ENCODE data around the gene ABLIM3.
A peak's percentile ranks its signal among the peaks of the same experiment; 100 is the strongest.

Gene ABLIM3

DNA sequence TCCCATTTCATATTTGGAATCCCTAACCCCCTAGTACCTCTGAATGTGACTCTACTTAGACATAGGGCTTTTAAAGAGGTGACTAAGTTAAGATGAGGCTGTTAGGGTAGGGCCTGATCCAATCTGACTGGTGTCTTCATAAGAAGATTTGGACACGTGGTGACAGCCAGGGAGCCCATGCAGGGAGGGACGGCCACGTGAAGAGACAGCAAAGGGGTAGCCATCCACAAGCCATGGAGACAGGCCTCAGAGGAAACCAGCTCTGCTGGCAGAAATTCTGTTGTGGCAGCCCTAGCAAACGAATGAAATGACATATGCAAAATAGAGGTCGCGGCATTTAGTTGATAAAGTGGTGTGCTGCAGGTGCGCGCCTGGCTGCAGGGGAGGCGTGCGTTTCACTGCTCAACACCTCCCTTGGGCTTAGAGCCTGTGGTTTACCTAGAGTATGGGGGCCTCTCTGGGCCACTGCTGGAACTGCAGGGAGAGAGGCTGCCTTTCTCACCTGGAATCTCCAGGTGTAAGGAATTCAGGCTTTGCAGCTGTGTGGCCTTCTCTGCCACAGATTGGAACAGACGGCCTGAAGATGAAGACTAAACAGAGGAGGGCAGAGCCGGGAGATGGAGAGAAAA lies 123.3 kb downstream of the ABLIM3 start:
- H3K4me3 ChIP-seq (ENCODE audit: low read depth, low read length) = no peak overlapping the region
- TF ChIP-seq, protein P1, sequence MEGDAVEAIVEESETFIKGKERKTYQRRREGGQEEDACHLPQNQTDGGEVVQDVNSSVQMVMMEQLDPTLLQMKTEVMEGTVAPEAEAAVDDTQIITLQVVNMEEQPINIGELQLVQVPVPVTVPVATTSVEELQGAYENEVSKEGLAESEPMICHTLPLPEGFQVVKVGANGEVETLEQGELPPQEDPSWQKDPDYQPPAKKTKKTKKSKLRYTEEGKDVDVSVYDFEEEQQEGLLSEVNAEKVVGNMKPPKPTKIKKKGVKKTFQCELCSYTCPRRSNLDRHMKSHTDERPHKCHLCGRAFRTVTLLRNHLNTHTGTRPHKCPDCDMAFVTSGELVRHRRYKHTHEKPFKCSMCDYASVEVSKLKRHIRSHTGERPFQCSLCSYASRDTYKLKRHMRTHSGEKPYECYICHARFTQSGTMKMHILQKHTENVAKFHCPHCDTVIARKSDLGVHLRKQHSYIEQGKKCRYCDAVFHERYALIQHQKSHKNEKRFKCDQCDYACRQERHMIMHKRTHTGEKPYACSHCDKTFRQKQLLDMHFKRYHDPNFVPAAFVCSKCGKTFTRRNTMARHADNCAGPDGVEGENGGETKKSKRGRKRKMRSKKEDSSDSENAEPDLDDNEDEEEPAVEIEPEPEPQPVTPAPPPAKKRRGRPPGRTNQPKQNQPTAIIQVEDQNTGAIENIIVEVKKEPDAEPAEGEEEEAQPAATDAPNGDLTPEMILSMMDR (IDR thresholded peaks at IDR 0.05; ENCODE audit: control insufficient read depth, extremely low read depth, insufficient read depth) = peak; percentile 78
- no peak for DNase-seq (ENCODE audit: low read depth)

DNA sequence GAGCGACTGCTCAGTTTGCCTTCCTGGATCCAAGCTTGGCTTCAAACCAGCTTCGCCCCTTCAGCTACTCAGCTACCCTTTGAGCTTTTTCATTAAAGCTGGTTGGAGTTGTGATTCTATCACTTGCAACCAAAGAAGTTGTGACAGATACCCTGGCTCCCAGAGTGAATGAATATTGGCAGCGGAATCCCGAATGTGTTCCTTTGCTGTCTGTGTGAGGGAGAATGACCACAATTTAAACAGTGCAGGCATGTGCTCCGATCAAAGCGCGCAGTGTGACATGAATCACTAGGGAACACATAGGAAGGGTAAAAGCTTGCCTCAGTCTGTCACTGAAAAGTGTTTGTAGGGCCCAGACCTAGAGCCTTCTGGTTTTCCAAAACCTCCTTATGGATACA lies 123.8 kb downstream of the ABLIM3 start:
- no peak for DNase-seq (ENCODE audit: low read depth)
- no peak overlapping the region for H3K4me3 ChIP-seq (ENCODE audit: low read depth, low read length)
- TF ChIP-seq, protein P1 (IDR thresholded peaks at IDR 0.05; ENCODE audit: control insufficient read depth, extremely low read depth, insufficient read depth) = no peak

DNA sequence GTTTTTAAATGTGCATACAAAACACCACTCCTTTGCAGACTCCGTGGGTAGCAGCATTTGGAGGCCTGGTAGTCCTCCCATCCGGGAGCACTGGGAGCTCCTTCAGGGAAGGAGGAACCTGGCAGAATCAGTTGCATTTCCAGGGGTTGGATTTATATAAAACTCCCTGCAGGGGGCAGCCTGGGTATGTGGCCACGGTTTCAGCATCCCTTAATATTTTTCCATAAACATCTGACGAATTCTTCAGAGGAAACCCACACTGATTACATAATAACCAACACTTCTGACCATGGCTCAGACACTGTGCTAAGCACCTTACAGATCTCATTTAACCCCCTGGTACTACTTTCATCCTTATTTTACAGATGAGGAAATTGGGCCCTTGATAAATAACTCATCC lies 124.3 kb downstream of the ABLIM3 start:
- no peak for DNase-seq (ENCODE audit: low read depth)
- TF ChIP-seq, protein P1 (IDR thresholded peaks at IDR 0.05; ENCODE audit: control insufficient read depth, extremely low read depth, insufficient read depth) = peak; percentile 28; the same call in 1 of the 2 replicates

DNA sequence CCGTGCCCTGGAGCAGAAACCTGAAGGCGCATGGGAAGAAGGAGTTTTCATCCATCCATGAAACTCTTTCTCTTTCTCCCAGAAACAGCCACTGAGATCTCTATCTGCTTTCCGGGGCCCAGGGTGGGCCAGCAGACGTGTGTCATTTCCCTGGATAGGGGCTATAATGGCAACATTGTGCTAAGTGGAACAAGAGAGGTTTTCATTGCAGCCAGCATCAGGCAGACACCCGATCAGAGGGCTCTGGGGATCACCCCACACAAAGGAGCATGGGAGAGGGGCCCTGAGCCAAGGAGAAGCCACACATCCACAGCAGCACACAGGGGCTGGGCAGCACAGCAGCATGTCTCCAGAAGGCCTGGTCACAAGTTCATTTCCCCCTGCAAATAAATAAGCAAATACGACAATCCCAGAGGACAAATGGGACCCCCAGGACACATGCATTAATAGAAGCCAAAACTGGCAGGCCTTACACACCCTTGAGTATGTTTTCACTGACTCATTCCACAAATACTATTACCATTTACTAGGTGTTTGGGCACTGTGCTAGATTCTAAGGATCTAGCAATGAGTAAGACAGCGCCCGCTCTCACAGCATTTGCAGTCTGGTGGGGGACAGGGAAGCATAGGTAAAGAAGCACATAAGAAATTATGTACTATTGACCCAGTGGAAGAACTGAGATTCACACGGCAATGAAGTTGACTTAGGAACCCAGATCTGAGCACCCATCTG lies 126.1 kb downstream of the ABLIM3 start:
- TF ChIP-seq, protein P1 (IDR thresholded peaks at IDR 0.05; ENCODE audit: control insufficient read depth, extremely low read depth, insufficient read depth) = no peak
- H3K4me3 ChIP-seq (ENCODE audit: low read depth, low read length) = no peak overlapping the region
- DNase-seq (ENCODE audit: low read depth) = no peak

More for the DNA sequence above, 124.3 kb downstream of the ABLIM3 start:
- H3K4me3 ChIP-seq (ENCODE audit: low read depth, low read length) = no peak overlapping the region

DNA sequence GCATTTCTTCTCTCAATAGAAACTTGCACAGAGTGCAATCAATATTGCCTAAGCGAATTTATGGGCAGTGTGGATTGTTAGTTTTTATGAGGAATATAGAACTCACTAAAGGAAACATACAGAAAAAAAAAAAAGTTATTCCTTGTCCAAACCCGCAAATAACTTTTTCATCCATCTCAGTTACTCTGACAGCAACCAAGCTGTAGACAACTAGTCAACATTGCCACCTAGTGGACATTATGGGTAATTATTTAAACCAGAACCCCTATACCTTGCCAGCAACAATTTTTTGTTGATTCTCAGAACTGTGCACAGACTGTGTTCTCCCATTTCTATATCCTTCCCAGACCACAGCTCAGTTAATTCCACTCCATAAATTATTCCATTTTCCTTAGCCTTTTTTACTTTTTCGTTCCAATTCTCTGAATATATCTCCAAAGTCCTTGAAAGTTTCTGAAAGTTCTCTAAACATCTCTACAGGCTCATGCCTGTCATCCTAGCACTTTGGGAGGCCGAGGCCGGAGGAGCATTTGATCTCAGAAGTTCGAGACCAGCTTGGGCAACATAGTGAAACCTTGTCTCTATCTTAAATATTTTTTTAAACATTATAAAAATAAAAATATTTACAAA lies 127.8 kb downstream of the ABLIM3 start:
- no peak overlapping the region for H3K4me3 ChIP-seq (ENCODE audit: low read depth, low read length)
- TF ChIP-seq, protein P1 (IDR thresholded peaks at IDR 0.05; ENCODE audit: control insufficient read depth, extremely low read depth, insufficient read depth) = peak; percentile 65
- DNase-seq (ENCODE audit: low read depth) = no peak

DNA sequence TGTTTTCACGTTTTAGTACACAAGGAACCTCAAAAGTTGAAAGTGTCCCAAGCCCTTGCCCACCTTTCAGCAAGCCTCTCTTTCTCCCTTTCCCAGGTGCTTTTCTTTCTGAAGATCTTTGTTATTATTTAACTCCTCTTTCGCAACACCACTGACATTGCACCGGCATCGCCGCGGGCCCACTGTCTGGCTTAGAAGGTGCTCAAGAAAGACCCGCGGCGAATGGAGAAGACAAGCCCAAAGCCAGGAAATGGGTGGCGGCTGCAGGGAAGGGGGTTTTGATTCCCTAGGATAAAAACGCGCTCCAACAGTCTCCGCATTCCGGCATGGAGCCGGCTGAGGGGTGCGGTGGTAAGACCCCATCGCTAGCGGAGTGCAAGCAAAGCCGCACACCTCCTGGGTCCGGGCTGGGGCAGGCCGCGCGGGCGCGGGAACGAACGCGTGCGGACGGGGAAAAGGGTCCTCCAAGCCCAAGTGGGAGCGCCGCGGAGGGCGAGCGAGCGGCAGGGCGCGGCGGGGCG lies 130.0 kb downstream of the ABLIM3 start:
- no peak for DNase-seq (ENCODE audit: low read depth)
- TF ChIP-seq, protein P1 (IDR thresholded peaks at IDR 0.05; ENCODE audit: control insufficient read depth, extremely low read depth, insufficient read depth) = no peak
- H3K4me3 ChIP-seq (ENCODE audit: low read depth, low read length) = no peak overlapping the region
